ENCODE data around the gene GABRB3.

GABRB3 gene

DNA sequence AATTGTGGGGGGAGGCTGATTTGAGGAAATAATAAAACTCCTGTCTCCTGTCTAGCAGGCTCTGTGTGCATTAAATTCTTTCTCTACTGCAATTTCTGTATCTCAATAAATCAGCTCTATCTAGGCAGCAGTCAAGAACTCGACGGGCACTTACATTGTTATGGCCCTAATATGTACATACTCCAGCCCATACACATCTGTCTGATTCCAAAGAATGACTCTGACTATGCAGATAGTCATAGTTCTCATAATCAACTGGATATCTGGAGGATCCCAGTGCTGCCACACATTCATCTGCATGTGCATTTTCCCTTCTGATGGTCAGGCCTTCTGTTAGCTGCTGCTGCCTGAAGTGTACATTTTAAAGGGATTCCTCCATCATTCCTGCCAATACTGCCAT lies 114.6 kb downstream of the GABRB3 start:
- no peak overlapping the region for H3K4me3 ChIP-seq (replicated peaks in 1 of 2; ENCODE audit: low read depth in 2 of 2, low read length in 2 of 2)
- DNase-seq (ENCODE audit: low read depth in 2 of 2), result no peak
- TF ChIP-seq, protein P1, sequence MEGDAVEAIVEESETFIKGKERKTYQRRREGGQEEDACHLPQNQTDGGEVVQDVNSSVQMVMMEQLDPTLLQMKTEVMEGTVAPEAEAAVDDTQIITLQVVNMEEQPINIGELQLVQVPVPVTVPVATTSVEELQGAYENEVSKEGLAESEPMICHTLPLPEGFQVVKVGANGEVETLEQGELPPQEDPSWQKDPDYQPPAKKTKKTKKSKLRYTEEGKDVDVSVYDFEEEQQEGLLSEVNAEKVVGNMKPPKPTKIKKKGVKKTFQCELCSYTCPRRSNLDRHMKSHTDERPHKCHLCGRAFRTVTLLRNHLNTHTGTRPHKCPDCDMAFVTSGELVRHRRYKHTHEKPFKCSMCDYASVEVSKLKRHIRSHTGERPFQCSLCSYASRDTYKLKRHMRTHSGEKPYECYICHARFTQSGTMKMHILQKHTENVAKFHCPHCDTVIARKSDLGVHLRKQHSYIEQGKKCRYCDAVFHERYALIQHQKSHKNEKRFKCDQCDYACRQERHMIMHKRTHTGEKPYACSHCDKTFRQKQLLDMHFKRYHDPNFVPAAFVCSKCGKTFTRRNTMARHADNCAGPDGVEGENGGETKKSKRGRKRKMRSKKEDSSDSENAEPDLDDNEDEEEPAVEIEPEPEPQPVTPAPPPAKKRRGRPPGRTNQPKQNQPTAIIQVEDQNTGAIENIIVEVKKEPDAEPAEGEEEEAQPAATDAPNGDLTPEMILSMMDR (IDR thresholded peaks at IDR 0.05; ENCODE audit: low read depth, low read length), result no peak

DNA sequence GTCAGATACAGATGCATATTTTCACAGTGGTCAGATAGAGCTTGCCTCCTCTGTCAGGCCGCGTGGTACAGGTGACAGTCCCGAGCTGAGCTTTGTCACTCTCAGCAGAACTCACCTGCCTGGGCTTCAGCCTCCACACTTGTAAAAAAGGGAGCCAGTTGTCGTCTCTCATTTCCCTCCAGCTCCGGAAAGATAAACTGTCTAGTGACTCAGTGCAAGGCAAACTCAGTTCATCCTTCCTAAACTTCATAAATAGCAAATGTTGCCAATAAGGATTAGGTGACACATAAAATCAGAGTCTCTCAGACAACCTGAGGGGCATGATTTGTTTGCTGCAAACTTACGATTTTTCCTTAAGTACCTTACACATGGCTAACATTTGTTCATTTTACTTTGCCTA lies 116.8 kb downstream of the GABRB3 start:
- H3K4me3 ChIP-seq (replicated peaks in 1 of 2; ENCODE audit: low read depth in 2 of 2, low read length in 2 of 2), result no peak overlapping the region
- TF ChIP-seq, protein P1 (IDR thresholded peaks at IDR 0.05; ENCODE audit: low read depth, low read length), result no peak
- DNase-seq (ENCODE audit: low read depth in 2 of 2), result no peak

DNA sequence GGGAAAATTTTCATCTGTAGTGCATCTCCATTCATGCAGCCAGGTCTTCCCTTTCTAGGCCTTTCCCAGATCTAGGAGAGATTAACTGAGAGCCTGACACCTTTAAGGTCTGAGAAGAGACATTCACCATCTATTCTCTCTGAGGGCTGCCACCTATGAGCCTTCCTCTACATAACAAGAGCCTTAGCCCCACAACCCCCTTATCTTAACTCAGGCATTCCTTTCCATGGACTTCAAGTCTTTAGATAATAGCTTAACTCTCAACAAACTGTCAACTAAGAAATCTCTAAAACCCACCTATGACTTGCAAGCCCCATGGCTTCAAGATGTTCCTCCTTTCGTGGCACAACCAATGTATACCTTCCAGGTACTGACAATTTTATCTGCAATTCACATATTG lies 121.0 kb downstream of the GABRB3 start:
- DNase-seq (ENCODE audit: low read depth in 2 of 2), result no peak
- TF ChIP-seq, protein P1 (IDR thresholded peaks at IDR 0.05; ENCODE audit: low read depth, low read length), result no peak

DNA sequence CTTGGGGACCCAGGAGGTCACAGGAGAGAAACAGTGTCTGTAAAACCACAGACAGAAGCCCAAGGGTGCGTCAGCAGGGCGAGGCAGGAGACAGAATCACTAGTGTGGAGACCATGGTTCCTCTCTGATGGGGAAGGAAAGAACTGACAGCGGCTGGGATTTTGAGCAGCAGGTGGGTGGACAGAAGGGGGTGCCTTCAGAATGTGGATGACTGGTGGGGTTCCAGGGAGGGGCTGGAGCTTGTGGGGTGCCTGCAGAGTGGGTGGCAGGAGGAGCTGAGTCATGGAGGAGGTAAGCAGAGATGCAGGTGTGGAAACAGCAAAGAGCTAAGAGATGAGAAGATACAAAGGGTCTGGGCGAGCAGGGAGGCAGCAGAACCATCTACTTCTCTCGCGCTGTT lies 124.2 kb downstream of the GABRB3 start:
- no peak overlapping the region for H3K4me3 ChIP-seq (replicated peaks in 1 of 2; ENCODE audit: low read depth in 2 of 2, low read length in 2 of 2)
- no peak for DNase-seq (ENCODE audit: low read depth in 2 of 2)
- TF ChIP-seq, protein P1 (IDR thresholded peaks at IDR 0.05; ENCODE audit: low read depth, low read length), result no peak

More for the DNA sequence above, 121.0 kb downstream of the GABRB3 start:
- no peak overlapping the region for H3K4me3 ChIP-seq (replicated peaks in 1 of 2; ENCODE audit: low read depth in 2 of 2, low read length in 2 of 2)

DNA sequence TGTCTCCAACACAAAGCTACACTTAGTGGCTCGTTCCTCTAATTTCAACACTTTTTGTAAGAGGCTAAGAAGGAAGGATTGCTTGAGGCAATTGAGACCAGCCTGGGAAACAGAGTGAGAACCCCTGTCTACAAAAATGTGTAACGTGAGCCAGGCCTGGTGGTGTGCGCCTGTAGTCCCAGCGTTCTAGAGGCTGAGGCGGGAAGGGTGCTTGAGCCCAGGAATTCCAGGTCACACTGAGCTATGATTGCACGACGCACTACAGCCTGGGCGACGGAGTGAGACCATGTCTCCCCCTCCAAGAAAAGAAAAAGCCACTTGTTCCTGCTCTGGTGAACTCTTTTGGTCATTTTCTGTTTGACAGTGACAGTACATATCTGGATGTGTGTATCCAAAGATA lies 127.9 kb downstream of the GABRB3 start:
- no peak for DNase-seq (ENCODE audit: low read depth in 2 of 2)
- H3K4me3 ChIP-seq (replicated peaks in 1 of 2; ENCODE audit: low read depth in 2 of 2, low read length in 2 of 2), result no peak overlapping the region
- TF ChIP-seq, protein P1 (IDR thresholded peaks at IDR 0.05; ENCODE audit: low read depth, low read length), result no peak

DNA sequence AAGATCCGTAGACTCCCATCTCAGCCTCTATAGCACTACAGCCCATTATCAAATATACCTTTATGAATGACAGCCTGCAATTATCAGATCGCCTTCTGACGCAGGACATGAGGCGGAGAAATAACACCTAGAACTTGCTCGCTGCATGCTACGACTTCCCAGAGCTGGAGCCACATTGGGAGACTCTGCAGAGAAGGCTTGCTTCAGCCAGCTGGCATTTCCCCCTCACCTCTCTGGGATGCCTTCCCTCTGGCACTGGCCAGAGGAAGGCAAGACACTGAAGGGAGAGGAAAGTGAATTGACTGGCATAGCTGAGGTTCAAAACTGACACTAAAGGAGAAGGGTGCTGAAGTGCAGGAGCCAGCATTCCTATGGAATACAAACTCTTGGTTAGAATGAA lies 131.7 kb downstream of the GABRB3 start:
- TF ChIP-seq, protein P1 (IDR thresholded peaks at IDR 0.05; ENCODE audit: low read depth, low read length), result no peak
- H3K4me3 ChIP-seq (replicated peaks in 1 of 2; ENCODE audit: low read depth in 2 of 2, low read length in 2 of 2), result no peak overlapping the region
- no peak for DNase-seq (ENCODE audit: low read depth in 2 of 2)

DNA sequence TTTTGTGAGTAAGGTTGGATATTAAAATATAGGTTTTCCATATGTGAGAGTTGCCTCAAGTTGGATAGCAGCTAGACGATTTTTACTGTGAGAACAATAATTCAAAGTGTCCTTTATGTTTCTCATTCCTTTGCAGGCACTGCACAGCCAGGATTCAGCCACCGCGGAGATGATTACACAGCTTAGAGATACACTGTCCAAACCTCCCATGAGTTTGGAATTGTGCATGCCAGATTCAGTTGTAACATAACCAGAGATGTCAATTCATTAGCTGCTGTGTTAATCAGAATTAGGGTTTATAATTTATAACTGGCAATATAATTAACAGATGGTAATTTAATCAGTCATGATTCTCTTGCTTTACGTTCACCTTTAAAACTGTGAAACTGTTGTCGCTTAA lies 132.3 kb downstream of the GABRB3 start:
- no peak for DNase-seq (ENCODE audit: low read depth in 2 of 2)
- TF ChIP-seq, protein P1 (IDR thresholded peaks at IDR 0.05; ENCODE audit: low read depth, low read length), result no peak
- no peak overlapping the region for H3K4me3 ChIP-seq (replicated peaks in 1 of 2; ENCODE audit: low read depth in 2 of 2, low read length in 2 of 2)

All from cardiac fibroblast (primary cell).